Activated naive CD4-positive, alpha-beta T cell treated with Interleukin-2 at 50 U/mL for 16 hours (primary cell): ENCODE measurements around the gene APOA1.

Source experiments
- DNase-seq: peaks from one replicate; pipeline ENCODE4 v3.0.0-alpha.2; 2020

The APOA1 gene

DNA sequence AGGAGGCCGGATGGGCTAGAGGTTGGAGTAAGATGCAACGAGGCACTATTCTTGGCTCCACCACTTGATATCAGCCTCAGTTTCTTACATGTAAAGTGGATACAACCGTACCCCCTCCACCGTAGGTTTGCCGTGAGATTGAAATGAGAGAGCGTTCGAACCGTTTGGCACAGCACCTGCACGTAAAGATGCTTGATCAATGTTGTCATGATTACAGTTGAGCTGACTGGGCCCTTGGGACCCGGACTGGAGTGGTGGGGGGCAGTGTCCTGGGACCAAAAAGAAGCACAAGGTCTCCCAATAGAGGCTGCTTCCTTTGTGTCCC, 4.0 kb downstream of the APOA1 start:
- no peak for DNase-seq

GRCh38 chr11:116832350-116833290, 4.8 kb downstream of the APOA1 start:
- no peak for DNase-seq

DNA sequence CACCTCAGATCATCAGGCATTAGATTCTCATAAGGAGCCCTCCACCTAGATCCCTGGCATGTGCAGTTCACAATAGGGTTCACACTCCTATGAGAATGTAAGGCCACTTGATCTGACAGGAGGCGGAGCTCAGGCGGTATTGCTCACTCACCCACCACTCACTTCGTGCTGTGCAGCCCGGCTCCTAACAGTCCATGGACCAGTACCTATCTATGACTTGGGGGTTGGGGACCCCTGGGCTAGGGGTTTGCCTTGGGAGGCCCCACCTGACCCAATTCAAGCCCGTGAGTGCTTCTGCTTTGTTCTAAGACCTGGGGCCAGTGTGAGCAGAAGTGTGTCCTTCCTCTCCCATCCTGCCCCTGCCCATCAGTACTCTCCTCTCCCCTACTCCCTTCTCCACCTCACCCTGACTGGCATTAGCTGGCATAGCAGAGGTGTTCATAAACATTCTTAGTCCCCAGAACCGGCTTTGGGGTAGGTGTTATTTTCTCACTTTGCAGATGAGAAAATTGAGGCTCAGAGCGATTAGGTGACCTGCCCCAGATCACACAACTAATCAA, 5.6 kb downstream of the APOA1 start:
- no peak for DNase-seq

DNA sequence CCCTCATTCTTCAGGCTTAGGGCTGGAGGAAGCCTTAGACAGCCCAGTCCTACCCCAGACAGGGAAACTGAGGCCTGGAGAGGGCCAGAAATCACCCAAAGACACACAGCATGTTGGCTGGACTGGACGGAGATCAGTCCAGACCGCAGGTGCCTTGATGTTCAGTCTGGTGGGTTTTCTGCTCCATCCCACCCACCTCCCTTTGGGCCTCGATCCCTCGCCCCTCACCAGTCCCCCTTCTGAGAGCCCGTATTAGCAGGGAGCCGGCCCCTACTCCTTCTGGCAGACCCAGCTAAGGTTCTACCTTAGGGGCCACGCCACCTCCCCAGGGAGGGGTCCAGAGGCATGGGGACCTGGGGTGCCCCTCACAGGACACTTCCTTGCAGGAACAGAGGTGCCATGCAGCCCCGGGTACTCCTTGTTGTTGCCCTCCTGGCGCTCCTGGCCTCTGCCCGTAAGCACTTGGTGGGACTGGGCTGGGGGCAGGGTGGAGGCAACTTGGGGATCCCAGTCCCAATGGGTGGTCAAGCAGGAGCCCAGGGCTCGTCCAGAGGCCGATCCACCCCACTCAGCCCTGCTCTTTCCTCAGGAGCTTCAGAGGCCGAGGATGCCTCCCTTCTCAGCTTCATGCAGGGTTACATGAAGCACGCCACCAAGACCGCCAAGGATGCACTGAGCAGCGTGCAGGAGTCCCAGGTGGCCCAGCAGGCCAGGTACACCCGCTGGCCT, 7.1 kb downstream of the APOA1 start:
- no peak for DNase-seq

GRCh38 chr11:116829525-116830183, 7.8 kb downstream of the APOA1 start, which contains the start of gene APOC3:
Gene APOC3 (plus strand): TSS chr11:116829907. CDS start chr11:116830583, 676 bp downstream.
- no peak for DNase-seq

DNA sequence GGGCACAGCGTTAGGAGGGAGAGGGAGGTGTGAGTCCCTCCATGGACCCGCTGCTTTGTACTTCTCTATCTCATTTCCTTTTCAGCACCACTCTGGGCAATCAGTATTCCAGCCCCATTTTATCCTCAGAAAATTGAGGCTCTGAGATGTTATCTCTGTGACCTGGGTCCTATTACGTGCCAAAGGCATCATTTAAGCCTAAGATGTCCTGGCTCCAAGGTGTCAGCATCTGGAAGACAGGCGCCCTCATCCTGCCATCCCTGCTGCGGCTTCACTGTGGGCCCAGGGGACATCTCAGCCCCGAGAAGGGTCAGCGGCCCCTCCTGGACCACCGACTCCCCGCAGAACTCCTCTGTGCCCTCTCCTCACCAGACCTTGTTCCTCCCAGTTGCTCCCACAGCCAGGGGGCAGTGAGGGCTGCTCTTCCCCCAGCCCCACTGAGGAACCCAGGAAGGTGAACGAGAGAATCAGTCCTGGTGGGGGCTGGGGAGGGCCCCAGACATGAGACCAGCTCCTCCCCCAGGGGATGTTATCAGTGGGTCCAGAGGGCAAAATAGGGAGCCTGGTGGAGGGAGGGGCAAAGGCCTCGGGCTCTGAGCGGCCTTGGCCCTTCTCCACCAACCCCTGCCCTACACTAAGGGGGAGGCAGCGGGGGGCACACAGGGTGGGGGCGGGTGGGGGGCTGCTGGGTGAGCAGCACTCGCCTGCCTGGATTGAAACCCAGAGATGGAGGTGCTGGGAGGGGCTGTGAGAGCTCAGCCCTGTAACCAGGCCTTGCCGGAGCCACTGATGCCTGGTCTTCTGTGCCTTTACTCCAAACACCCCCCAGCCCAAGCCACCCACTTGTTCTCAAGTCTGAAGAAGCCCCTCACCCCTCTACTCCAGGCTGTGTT, 8.5 kb downstream of the APOA1 start:
- DNase-seq: no peak

DNA sequence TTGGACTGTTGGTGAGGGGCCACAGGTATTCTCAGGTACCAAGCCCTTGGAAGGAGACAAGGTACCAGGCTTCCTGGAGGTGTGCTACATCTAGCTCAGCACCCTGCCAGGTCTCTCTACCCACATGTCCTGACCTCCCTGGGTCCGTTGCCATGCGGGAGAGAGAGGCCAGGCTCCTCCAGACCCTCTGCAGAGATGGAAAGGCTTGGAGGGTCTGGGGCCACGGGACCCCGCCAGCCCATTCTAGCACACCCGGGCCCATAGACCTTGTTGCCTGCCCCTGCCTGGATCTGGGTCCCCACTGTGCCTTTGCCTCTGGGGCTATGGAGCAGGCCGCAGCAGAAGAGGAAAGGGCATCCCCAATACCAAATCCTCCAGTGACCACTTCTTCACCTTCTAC, 10.0 kb downstream of the APOA1 start:
- DNase-seq: no peak

- DNase-seq: no peak
Observed at GRCh38 chr11:116826751-116827431, 10.5 kb downstream of the APOA1 start.

DNA sequence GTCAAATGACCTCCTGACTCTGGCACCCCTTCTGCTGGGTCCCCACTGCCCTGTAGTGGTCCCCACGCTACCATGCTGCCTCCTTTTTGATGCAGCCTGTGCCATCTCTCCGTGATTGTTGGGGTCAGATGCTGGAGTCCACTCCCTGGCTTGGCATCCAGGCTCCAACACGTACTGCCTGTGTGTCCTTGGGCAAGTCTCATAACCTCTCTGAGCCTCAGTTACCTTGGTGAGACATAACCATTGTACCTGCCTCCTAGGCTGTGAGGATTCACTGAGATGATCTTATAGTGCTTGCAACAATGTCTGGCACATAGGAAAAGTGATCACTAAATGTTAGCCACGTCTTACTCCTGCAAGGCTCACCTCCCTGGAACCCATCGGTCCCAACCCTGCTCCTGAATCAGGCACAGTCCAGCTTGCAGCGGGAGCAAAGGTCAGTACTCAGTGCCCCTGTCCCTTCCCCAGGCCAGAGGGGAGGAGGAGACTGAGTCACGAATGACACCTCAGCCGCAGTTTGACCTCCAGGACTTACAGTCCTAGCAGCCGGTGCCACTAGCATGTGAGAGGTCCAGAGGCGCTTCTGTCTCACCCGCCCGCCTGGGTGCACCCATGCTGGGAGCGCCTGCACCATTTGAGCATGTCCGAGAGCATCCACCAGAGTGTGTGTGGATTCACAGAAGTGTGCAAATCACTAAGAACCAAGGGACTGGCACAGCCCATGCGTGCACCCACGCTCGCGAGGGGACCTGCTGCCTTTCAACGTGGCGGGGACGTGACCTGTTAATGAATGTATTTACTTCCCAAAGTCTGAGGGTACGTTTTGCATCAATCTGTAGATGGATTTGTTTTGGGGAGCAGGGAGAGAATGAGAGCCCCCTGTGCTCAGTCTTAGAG, 11.3 kb downstream of the APOA1 start:
- no peak for DNase-seq

DNA sequence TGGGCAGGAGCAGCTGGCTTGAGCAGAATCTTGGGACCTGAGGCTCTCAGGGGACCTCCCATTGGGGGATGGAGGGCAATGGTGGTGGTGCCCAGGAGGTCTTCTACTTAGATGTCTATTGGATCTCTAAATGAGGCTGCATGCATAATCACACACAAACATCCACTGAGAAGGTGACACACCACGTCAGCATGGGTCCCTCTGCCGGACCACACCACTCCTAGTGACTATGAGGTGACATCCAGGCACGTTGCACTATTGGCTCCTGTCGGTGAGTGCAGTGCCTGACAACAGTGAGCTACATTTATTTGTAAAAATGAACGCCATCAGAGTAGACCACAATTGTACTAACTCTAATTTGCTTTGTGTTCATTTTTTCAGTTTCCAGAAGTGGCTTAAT, 12.0 kb downstream of the APOA1 start:
- DNase-seq: no peak

- DNase-seq: no peak
Observed at GRCh38 chr11:116823031-116823843, 14.2 kb downstream of the APOA1 start, which contains the start of gene APOA4. Gene APOA4 (minus strand): TSS chr11:116823304. CDS start chr11:116823191, 113 bp downstream.

DNA sequence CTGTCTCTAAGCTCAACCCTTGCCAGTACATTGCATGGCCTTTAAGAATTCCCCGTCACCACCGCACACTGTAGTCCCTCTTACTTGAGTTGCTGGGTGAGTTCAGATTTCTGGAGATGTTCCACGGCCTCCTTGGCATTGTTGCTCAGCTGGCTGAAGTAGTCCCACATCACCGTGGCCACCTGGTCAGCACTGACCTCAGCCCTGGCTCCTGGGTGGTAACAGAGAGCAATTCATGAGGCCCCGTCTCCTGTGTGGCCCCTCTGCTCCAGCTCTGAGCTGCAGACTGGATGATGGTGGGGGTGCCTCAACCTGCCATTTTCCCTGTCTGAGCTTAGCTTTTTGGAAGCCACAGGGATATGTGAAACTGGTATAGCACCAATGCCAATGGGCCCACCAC, 14.8 kb downstream of the APOA1 start:
- DNase-seq: no peak

DNA sequence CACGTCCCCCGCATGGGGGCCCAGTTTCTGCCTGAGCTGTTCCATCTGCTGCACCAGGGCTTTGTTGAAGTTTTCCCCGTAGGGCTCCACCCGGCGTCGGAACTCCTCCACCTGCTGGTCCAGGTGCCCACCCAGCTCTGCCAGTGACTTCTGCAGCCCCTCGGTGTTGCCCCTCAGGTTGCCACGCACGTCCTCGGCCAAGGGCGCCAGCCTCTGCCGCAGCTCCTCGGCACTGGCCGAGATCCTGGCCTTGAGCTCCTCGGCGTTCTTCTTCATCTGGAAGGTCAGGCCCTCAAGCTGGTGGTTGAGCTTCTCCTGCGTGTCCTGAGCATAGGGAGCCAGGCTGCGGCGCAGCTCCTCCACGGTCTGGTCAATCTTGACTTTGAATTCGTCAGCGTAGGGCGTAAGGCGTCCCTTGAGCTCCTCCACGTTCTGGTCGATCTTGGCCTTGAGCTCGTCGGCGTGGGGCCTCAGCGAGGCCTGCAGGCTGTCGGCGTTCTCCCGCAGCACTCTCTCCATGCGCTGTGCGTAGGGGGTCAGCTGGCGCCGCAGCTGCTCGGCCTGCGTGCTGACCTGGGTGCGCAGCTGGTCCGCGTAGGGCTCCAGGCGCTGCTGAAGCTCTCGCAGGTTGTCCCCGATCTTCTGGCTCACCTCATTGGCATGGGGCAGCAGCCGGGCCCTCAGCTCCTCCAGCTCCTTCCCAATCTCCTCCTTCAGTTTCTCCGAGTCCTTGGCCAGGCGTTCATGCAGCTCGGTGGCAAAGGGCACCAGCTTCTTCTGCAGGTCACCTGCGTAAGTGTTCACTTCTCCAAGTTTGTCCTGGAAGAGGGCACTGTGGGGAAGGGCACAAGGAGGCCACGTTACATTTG, 16.1 kb downstream of the APOA1 start:
- no peak for DNase-seq

DNA sequence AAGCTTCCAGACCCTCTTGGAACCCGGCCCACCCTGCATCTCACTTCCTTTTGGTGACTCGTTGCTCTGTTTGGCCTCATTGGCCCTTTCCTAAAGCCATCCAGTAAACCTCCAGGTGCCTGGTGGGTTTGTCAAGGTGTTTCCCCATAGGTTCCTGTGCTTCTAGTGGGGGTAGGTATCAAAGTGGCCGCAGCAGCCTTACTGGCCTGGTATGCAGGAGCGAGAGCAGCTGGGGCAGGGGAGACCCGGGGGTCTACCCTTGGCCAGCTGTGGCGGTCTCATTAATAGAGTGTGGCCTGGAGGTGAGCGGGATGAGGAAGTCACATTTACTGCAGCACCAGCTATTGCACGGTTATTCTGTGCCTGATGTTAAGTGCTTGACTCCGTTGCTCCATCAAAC, 18.4 kb downstream of the APOA1 start:
- no peak for DNase-seq

GRCh38 chr11:116814502-116814901, 22.9 kb downstream of the APOA1 start:
- no peak for DNase-seq

DNA sequence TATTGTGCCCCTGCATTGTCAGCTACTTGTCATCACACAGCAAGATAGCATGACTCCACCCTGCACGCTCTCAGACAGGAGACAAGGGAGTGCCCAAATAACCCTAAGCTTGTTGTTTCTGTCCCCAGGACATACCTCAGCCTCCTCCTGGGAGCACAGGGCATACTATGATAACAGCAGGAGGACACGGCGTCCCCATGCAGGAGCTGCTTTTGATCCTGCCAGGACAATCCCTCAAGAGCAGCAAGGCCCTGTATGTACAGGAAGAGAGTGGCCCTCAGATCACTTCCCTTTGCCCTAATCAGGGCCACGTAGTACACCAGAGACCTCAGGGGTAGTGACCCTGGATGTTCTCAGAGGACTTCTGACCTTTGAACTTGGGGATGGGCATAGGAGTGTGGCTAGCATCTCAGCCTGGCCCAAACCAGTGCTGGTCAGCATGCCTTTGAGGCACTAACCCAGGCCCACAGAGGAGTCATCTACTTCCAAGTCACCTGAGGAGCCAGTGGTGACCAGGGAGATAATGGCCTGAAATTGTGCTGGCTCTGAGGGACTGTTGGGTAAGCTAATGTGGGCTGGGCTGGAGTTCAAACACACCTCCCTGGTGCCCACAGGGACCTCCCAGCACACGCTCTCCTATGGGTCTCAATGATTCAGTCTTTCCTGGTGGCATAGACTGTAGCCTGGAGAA, 23.5 kb downstream of the APOA1 start:
- no peak for DNase-seq

DNA sequence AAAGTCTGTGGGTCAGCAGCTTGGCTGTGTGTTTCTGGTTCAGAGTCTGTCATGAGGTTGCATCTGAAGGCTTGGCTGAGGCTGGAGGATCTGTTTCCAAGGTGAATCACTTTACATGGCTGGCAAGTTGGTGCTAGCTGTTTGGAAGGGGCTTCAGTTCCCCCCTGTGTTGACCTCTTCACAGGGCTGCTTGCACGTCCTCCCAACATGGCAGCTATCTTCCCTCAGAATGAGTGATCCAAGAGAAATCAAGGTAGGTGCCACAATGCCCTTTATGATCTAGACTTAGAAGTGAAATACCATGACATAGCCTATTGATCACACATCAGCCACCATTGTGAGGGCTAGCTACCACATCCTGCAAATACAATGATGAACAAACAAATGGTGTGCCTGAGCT, 24.3 kb downstream of the APOA1 start:
- DNase-seq: no peak

DNA sequence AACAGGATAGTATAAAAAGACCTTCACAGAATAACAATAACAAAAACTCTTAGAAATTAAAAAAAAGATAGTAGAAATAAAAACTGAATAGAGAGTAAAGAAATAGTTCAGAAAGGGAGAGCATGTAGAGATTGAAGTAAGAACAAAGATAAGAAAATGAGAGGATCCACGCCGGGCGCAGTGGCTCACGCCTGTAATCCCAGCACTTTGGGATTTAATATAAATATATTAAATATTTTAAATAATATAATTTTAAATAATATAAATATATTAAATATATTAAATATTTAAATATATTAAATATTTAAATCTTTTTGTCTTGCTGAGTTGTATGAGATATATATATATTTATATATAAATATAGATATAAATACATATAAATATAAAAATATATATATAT, 25.3 kb downstream of the APOA1 start:
- DNase-seq: no peak
